ENCODE results near the gene CCDC89. TPM values are rescaled to one million over a fixed set of nuclear protein-coding genes. Genes with fewer than 3 reads are reported as not detected.

The CCDC89 gene
- total and polyA plus RNA-seq, 10 of the 15 experiments (the other 5 are each of a cell fraction or from before 2014, with no cell fraction given): 0.11 to 0.15 TPM; not detected in 8

DNA sequence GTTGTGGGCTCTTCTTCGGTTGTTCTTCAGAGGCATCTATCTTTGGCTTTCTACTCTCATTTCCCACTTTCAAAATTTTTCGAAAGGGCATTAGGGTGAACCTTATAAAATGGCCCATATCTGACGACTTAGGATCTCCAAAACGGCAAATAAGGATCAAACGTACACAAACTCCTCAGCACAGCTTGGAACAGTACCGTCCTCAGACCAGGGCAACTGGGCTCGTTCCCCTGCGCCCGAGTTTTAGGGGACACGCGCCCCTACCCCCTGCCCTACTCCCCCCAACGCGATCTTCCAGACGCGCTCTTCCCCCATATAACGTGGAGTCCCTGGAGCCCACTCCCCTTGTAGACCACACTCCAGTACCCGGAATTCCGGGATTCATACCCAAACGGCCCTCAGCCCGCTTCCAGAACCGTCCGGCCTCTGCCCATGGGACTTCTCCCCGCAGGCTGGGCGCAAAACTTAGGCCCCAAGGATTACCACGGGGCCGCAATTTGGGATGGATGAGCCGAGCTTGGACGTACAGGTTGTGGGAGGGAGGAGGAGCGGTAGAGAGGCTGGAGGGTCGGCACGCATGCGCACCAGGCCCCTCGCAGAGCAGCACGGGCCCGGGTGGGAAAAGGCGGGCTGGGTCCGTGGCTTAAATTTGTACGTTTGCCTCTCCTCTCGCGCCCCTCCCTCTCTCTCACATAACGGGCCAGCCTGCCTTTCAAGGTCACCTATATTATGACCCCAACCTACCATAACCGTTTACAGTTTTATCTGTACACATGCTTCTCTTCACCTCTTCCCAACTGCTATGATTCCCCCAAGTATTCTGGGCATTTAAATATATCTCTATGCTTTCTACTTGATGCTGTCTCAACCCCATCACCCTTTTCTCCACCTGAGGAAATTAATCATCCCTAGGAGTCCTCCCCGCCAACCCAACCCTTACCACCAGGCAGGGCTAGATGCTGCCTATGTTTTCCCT, 3.4 kb downstream of the CCDC89 start (continued):
- TF ChIP-seq, protein P1, sequence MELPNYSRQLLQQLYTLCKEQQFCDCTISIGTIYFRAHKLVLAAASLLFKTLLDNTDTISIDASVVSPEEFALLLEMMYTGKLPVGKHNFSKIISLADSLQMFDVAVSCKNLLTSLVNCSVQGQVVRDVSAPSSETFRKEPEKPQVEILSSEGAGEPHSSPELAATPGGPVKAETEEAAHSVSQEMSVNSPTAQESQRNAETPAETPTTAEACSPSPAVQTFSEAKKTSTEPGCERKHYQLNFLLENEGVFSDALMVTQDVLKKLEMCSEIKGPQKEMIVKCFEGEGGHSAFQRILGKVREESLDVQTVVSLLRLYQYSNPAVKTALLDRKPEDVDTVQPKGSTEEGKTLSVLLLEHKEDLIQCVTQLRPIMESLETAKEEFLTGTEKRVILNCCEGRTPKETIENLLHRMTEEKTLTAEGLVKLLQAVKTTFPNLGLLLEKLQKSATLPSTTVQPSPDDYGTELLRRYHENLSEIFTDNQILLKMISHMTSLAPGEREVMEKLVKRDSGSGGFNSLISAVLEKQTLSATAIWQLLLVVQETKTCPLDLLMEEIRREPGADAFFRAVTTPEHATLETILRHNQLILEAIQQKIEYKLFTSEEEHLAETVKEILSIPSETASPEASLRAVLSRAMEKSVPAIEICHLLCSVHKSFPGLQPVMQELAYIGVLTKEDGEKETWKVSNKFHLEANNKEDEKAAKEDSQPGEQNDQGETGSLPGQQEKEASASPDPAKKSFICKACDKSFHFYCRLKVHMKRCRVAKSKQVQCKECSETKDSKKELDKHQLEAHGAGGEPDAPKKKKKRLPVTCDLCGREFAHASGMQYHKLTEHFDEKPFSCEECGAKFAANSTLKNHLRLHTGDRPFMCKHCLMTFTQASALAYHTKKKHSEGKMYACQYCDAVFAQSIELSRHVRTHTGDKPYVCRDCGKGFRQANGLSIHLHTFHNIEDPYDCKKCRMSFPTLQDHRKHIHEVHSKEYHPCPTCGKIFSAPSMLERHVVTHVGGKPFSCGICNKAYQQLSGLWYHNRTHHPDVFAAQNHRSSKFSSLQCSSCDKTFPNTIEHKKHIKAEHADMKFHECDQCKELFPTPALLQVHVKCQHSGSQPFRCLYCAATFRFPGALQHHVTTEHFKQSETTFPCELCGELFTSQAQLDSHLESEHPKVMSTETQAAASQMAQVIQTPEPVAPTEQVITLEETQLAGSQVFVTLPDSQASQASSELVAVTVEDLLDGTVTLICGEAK (IDR thresholded peaks at IDR 0.05; ENCODE audit: borderline replicate concordance): 0 out of 2 replicates have a peak, but pooled peaks have one; percentile 22
- 0 out of 2 replicates have a peak, but pooled peaks have one; percentile 27 for TF ChIP-seq LARP7 (IDR thresholded peaks at IDR 0.05)

DNA sequence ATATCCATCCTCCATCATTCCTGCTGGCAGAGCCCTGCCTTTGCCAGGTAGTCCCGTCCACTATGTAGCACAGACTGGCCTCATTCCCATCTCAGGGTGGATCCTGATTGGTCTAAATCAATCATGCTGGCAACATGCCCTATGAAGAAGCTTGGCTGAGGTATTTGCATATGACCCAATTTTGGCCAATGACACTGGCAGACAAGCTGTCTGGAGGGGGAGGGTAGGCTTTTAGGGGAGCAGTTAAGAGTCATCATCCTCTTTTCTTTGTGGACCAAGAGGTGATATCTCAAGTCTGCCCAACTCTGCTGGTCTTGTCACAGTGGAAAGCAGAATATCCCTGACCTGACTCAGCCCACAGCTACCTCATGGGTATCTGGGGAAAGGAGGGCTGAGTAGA, 5.1 kb downstream of the CCDC89 start:
- SMC1A ChIA-PET (ENCODE audit: uncharacterized antibody, unreplicated experiment): interaction anchor here (1.0 to 1.9 kb wide), 6 partner anchors 8 to 55 kb away, joined by 3 to 10 read pairs (median 3); partner anchors contain the start of gene TMEM126A
- Histone ChIP-seq H3K9ac (ENCODE audit: control insufficient read depth, insufficient read depth, low read length) (no peak overlapping the region), H2AFZ (ENCODE audit: control insufficient read depth, low read depth, low read length) (no peak overlapping the region), H3K4me3 (no peak overlapping the region), H3K79me2 (ENCODE audit: control insufficient read depth, insufficient read depth, low read length) (no peaks in the 10 kb centered on the region), H3K9me3 (replicated peaks; ENCODE audit: control insufficient read depth, insufficient read depth, low read length) (no peaks in the 10 kb centered on the region; the same call in 2 of the 3 replicates), H3K27me3 (replicated peaks in 1 of 2; ENCODE audit: control insufficient read depth in 2 of 2, insufficient read depth in 2 of 2, low read length in 1 of 2) (0 out of 4 replicates have a peak, but pooled peaks cover 0 to 3% of the 10 kb centered on the region in 2 experiments), H3K36me3 (ENCODE audit: control insufficient read depth in 2 of 2, insufficient read depth in 2 of 2, low read length in 1 of 2) (no peaks in the 10 kb centered on the region), H3K27ac (ENCODE audit: control insufficient read depth, insufficient read depth) (no peak overlapping the region), H4K20me1 (ENCODE audit: control insufficient read depth, insufficient read depth) (no peaks in the 10 kb centered on the region), H3K4me2 (ENCODE audit: control insufficient read depth, insufficient read depth) (no peak overlapping the region), H3K4me1 (ENCODE audit: control insufficient read depth, insufficient read depth, low read length) (peaks cover 5% of the 10 kb centered on the region; the same call in 1 of the 2 replicates)
- peak; percentile 56; the same call in 1 of the 3 replicates for TF ChIP-seq POU2F2 (IDR thresholded peaks at IDR 0.05; ENCODE audit: borderline replicate concordance, low read depth, low read length)
- TF ChIP-seq, protein P1 (IDR thresholded peaks at IDR 0.05; ENCODE audit: borderline replicate concordance): no peak
- POLR2A ChIA-PET: interaction anchor here (1.4 kb wide), 1 partner anchor 33 kb away, joined by 4 read pairs; the partner anchor contains the start of gene TMEM126A
- ATAC-seq: peak; percentile 25
- intact Hi-C loops (cut with micrococcal nuclease; ENCODE audit: unreplicated experiment) (no loop called here), in situ Hi-C loops (cut with MboI) (no loop called here)
- no TSS peak for BruUV-seq (replicated peaks)
- RAD21 ChIA-PET (ENCODE audit: unreplicated experiment): interaction anchor here (0.7 to 0.9 kb wide), 3 partner anchors 19 to 97 kb away, joined by 3 to 5 read pairs (median 3); no protein-coding TSS in a partner anchor
- CTCF ChIA-PET: interaction anchor here (0.9 to 3.4 kb wide), 4 partner anchors 9 to 27 kb away, joined by 3 to 8 read pairs (median 6); no protein-coding TSS in a partner anchor
- no peak for DNase-seq (ENCODE audit: low read depth, low spot score)
- no peak for FAIRE-seq
- WGBS (ENCODE audit: insufficient coverage, insufficient replicate concordance, low lambda C conversion rate, missing lambda C conversion rate): 95% methylated on average over 1 of the region's 1 CpG

Measured in GM12878 (cell line).